ENCODE results near the gene ZNF213. TPM values are rescaled to one million over a fixed set of nuclear protein-coding genes. Genes with fewer than 3 reads are reported as not detected.

ZNF213 gene
- total RNA-seq, 1 experiment from 2014 or later, result 15.9 TPM

DNA sequence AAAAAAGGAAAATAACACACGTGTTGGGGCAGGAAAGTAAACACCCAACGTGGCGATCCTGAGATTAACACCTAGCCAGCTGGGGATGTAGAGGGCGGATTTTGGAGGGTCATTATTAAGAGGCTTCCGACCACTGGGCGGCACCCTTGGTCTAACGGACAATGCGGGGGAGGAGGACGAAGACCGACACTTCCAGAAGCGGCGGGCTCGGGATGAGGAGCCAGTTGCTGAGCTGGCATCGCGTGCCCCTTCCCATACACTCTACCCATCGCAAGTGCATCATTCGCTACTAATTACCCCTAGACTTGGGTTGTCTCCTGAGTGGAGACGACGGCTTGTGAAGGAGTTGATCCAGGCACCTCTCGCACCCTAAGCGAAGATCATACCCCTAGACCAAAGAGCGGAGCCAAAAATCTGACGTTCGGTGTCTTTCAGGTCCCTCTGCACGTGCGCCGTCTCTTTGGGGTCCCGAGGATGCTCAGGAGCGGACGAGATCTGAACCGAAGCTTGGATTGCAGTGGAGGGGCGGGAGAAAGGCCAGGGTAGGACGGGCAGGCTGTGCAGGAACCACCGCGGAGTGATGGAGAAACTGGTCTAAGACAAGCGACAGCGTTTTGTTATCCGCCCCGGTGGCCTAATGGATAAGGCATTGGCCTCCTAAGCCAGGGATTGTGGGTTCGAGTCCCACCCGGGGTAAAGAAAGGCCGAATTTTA lies 17.6 kb downstream of the ZNF213 start:
- peaks cover 6% of the 10 kb centered on the region for H3K4me1 ChIP-seq (replicated peaks; ENCODE audit: insufficient read depth)
- peak overlapping the region; percentile 84 for H3K4me2 ChIP-seq
- BruUV-seq (replicated peaks), result no TSS peak
- peak overlapping the region; percentile 75 for H2AFZ ChIP-seq
- ChIA-PET CTCF (no interaction called here), POLR2A (ENCODE audit: unreplicated experiment) (no interaction called here)
- H4K20me1 ChIP-seq (ENCODE audit: insufficient read depth), result no peaks in the 10 kb centered on the region
- no peaks in the 10 kb centered on the region for H3K79me2 ChIP-seq (ENCODE audit: low read depth)
- DNase-seq, result peak; percentile 81 to 94
- no peaks in the 10 kb centered on the region for H3K27me3 ChIP-seq (ENCODE audit: insufficient read depth, low read depth)
- no peaks in the 10 kb centered on the region for H3K9me2 ChIP-seq (ENCODE audit: insufficient read depth)
- no peaks in the 10 kb centered on the region for H3K36me3 ChIP-seq (ENCODE audit: low read depth)
- intact Hi-C loops (cut with micrococcal nuclease; ENCODE audit: unreplicated experiment), result loop anchor here (1.0 to 10.0 kb wide), 2 partner anchors 348 to 492 kb away; no protein-coding TSS in a partner anchor
- TF ChIP-seq EZH2 (IDR thresholded peaks at IDR 0.05; ENCODE audit: low read depth), result no peak
- TF ChIP-seq, protein P1, sequence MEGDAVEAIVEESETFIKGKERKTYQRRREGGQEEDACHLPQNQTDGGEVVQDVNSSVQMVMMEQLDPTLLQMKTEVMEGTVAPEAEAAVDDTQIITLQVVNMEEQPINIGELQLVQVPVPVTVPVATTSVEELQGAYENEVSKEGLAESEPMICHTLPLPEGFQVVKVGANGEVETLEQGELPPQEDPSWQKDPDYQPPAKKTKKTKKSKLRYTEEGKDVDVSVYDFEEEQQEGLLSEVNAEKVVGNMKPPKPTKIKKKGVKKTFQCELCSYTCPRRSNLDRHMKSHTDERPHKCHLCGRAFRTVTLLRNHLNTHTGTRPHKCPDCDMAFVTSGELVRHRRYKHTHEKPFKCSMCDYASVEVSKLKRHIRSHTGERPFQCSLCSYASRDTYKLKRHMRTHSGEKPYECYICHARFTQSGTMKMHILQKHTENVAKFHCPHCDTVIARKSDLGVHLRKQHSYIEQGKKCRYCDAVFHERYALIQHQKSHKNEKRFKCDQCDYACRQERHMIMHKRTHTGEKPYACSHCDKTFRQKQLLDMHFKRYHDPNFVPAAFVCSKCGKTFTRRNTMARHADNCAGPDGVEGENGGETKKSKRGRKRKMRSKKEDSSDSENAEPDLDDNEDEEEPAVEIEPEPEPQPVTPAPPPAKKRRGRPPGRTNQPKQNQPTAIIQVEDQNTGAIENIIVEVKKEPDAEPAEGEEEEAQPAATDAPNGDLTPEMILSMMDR (conservative IDR thresholded peaks at IDR 0.05), result peak; percentile 55; the same call in 1 of the 2 replicates
- H3K4me3 ChIP-seq, result peak overlapping the region; percentile 61
- no peaks in the 10 kb centered on the region for H3K9me3 ChIP-seq (ENCODE audit: insufficient read depth, low read depth)
- peak overlapping the region; percentile 42; the same call in 1 of the 2 replicates for H3K27ac ChIP-seq
- peaks cover 63% of the 10 kb centered on the region for H3F3A ChIP-seq (ENCODE audit: insufficient read depth, low read depth)

DNA sequence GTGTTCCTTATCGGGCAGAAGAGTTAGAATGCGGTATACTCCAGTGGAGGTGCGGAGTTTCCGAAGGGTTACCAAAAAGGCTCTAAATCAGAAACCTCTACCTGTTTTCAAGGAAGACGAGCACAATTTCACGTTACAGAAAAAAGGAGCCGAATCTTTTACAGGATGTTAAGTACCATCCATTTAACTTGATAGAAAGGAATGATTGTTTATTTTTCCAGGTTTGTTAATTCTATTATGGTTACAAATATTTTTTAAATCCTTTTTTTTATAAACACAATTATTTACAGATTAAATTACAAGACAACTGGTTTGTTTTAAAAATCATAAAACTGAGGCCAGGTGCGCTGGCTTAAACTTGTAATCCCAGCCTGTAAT lies 18.2 kb downstream of the ZNF213 start:
- intact Hi-C loops (cut with micrococcal nuclease; ENCODE audit: unreplicated experiment), result loop anchor here (1.0 to 10.0 kb wide), 2 partner anchors 347 to 492 kb away; no protein-coding TSS in a partner anchor
- ChIA-PET POLR2A (ENCODE audit: unreplicated experiment) (no interaction called here), CTCF (no interaction called here)
- Histone ChIP-seq H3K4me3 (peak overlapping the region; percentile 61; the same call in 1 of the 2 replicates), H2AFZ (no peak overlapping the region), H3K9me3 (ENCODE audit: insufficient read depth, low read depth) (no peaks in the 10 kb centered on the region), H3K4me1 (replicated peaks; ENCODE audit: insufficient read depth) (peaks cover 6% of the 10 kb centered on the region), H4K20me1 (ENCODE audit: insufficient read depth) (no peaks in the 10 kb centered on the region), H3K27me3 (ENCODE audit: insufficient read depth, low read depth) (no peaks in the 10 kb centered on the region), H3K4me2 (peak overlapping the region; percentile 84; the same call in 1 of the 2 replicates), H3F3A (ENCODE audit: insufficient read depth, low read depth) (peaks cover 69% of the 10 kb centered on the region), H3K27ac (peak overlapping the region; percentile 42; the same call in 1 of the 2 replicates), H3K36me3 (ENCODE audit: low read depth) (no peaks in the 10 kb centered on the region), H3K79me2 (ENCODE audit: low read depth) (no peaks in the 10 kb centered on the region), H3K9me2 (ENCODE audit: insufficient read depth) (no peaks in the 10 kb centered on the region)
- TF ChIP-seq EZH2 (IDR thresholded peaks at IDR 0.05; ENCODE audit: low read depth), result no peak
- TF ChIP-seq, protein P1 (conservative IDR thresholded peaks at IDR 0.05), result no peak
- DNase-seq, result no peak
- no TSS peak for BruUV-seq (replicated peaks)

DNA sequence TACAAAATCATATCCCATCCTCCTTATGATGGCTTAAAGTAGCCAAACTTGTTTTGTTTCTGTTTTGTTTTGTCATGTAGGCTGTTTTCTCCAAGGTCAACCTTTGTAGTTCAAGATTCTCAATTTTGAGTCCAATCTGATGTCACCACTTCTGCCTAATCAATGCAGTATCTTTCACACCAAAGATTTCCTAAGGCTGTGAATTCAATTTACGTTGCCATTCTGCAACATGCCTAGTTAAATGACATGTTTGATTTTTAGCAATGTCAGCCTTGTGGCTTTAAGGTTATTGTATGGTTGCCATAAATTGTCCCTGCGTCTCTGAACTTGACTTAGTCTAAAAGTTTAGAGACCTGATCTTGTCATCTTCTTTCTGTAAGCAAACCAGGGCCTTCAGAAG lies 20.4 kb downstream of the ZNF213 start:
- ChIA-PET CTCF (no interaction called here), POLR2A (ENCODE audit: unreplicated experiment) (no interaction called here)
- Histone ChIP-seq H3K36me3 (ENCODE audit: low read depth) (no peaks in the 10 kb centered on the region), H3K27ac (no peak overlapping the region), H3K4me3 (no peak overlapping the region), H3K79me2 (ENCODE audit: low read depth) (no peaks in the 10 kb centered on the region), H3K4me1 (replicated peaks; ENCODE audit: insufficient read depth) (no peaks in the 10 kb centered on the region), H3K27me3 (ENCODE audit: insufficient read depth, low read depth) (no peaks in the 10 kb centered on the region), H3F3A (ENCODE audit: insufficient read depth, low read depth) (peaks cover 70% of the 10 kb centered on the region), H2AFZ (no peak overlapping the region), H3K9me2 (ENCODE audit: insufficient read depth) (no peaks in the 10 kb centered on the region), H3K4me2 (peak overlapping the region; percentile 18; the same call in 1 of the 2 replicates), H3K9me3 (ENCODE audit: insufficient read depth, low read depth) (no peaks in the 10 kb centered on the region), H4K20me1 (ENCODE audit: insufficient read depth) (no peaks in the 10 kb centered on the region)
- TF ChIP-seq, protein P1 (conservative IDR thresholded peaks at IDR 0.05), result no peak
- no peak for TF ChIP-seq EZH2 (IDR thresholded peaks at IDR 0.05; ENCODE audit: low read depth)
- intact Hi-C loops (cut with micrococcal nuclease; ENCODE audit: unreplicated experiment), result loop anchor here (10.0 kb wide), 1 partner anchor 490 kb away; no protein-coding TSS in a partner anchor
- no TSS peak for BruUV-seq (replicated peaks)
- DNase-seq, result no peak
